ENCODE results near the gene GPR85.

GPR85 gene, protein sequence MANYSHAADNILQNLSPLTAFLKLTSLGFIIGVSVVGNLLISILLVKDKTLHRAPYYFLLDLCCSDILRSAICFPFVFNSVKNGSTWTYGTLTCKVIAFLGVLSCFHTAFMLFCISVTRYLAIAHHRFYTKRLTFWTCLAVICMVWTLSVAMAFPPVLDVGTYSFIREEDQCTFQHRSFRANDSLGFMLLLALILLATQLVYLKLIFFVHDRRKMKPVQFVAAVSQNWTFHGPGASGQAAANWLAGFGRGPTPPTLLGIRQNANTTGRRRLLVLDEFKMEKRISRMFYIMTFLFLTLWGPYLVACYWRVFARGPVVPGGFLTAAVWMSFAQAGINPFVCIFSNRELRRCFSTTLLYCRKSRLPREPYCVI

DNA sequence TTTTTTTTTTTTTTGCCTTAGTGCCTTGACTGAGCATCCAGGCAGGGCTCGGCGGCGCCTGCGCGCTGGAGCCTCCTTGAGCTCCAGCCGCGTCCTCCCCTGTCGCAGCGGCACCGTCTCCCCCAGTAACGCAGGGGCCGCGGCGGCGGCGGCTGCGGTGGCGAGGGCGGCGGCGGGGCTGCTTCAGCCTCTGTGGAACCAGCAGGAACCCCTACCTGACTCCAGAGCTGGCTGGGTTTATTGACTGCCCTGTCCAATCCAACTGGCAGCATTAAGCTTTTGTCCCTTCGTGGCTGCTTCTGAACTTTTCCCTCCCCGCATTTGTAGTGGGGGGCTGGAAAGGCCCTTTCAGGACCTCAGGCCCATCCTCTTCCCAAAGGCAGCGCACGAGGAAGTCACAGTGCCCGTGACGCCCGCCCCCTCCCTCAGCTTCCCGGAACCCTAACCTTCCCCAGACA lies at the start of gene GPR85:
Gene GPR85, minus strand, starts transcription at position 397 of the 458 bp plus-strand sequence. CDS start 2,106 bp downstream, outside the sequence.
- peak within 1 kb of the TSS; percentile 56 for H3K4me3 ChIP-seq (ENCODE audit: control insufficient read depth, low read depth, low read length)
- DNase-seq (ENCODE audit: low read depth), result no peak
- TF ChIP-seq, protein P1, sequence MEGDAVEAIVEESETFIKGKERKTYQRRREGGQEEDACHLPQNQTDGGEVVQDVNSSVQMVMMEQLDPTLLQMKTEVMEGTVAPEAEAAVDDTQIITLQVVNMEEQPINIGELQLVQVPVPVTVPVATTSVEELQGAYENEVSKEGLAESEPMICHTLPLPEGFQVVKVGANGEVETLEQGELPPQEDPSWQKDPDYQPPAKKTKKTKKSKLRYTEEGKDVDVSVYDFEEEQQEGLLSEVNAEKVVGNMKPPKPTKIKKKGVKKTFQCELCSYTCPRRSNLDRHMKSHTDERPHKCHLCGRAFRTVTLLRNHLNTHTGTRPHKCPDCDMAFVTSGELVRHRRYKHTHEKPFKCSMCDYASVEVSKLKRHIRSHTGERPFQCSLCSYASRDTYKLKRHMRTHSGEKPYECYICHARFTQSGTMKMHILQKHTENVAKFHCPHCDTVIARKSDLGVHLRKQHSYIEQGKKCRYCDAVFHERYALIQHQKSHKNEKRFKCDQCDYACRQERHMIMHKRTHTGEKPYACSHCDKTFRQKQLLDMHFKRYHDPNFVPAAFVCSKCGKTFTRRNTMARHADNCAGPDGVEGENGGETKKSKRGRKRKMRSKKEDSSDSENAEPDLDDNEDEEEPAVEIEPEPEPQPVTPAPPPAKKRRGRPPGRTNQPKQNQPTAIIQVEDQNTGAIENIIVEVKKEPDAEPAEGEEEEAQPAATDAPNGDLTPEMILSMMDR (IDR thresholded peaks at IDR 0.05; ENCODE audit: control insufficient read depth, insufficient read depth, low read depth, low read length, missing control alignments), result no peak

DNA sequence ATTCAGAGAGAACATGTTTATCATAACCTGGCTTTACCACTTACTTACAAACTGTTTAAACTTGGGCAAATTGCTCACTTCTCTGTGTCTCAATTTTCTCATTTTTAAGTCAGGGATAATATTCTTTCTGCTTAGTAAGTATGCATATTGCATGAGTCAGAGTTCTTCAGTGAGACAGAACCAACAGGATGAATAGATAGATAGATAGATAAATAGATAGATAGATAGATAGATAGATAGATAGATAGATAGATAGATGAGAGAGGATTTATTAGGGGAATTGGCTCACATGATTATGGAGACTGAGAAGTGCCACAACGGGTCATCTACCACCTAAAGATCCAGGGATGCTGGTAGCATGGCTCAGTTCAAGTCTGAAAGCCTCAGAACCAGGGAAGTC lies 47.4 kb upstream of the GPR85 start:
- H3K4me3 ChIP-seq (ENCODE audit: control insufficient read depth, low read depth, low read length), result no peak overlapping the region
- DNase-seq (ENCODE audit: low read depth), result no peak
- TF ChIP-seq, protein P1 (IDR thresholded peaks at IDR 0.05; ENCODE audit: control insufficient read depth, insufficient read depth, low read depth, low read length, missing control alignments), result no peak

DNA sequence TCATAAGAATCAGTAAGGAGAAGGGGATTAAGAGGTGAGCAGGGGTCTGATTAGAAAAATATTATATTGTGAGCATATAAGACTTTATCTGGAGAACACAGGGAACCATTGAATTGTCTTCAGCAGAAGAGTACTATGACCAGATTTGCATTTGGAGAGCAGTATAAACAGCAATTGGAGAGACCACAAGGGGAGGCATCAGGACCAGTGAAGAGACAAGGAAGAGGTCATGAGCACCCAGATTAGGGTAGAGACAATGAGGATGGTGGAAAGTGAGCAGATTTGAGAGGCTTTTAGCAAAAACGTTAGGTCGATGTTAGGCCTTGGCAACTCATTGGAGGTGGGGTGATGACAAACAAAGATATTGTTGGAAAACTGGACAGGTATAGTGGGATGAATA lies 44.7 kb upstream of the GPR85 start:
- no peak for DNase-seq (ENCODE audit: low read depth)
- H3K4me3 ChIP-seq (ENCODE audit: control insufficient read depth, low read depth, low read length), result no peak overlapping the region
- TF ChIP-seq, protein P1 (IDR thresholded peaks at IDR 0.05; ENCODE audit: control insufficient read depth, insufficient read depth, low read depth, low read length, missing control alignments), result no peak

DNA sequence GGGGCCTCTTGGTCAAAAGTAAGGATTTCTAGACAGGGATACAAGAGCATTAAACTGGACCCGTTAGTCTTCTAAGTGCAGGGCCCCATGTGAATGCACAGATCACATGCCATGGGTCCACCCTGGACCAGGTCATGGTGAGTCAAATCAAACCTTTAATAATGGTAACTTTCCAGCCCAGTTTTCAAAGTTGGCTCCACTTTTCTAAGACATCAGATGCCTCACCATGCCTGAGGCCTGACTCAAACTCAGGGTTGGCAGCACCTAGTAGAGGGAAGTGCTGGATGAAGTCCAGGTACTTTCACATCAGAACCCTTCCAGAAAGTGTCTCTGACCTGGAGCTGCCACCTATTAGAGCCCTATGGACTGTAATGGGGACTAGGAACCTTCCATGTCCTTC lies 41.4 kb upstream of the GPR85 start:
- H3K4me3 ChIP-seq (ENCODE audit: control insufficient read depth, low read depth, low read length), result no peak overlapping the region
- no peak for DNase-seq (ENCODE audit: low read depth)
- TF ChIP-seq, protein P1 (IDR thresholded peaks at IDR 0.05; ENCODE audit: control insufficient read depth, insufficient read depth, low read depth, low read length, missing control alignments), result no peak

DNA sequence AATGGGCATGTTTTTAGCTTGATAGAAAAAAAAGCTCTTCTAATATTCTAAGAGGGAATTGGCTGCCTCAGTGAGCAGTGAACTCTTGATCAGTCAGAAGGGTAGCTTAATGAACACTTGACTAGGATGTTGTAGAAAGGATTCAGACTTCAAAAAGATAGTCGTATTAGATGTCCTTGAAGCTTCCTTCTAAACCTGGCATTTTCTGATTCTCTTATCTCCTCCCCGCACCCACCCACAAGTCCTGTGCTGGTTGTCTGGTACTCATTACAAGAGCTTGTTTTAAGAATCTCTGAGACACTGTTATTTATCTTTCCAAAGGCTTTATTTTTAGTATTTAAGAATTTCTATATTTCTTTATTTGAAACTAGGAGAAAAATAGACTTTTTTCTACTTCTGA lies 39.1 kb upstream of the GPR85 start:
- no peak for DNase-seq (ENCODE audit: low read depth)
- H3K4me3 ChIP-seq (ENCODE audit: control insufficient read depth, low read depth, low read length), result no peak overlapping the region
- TF ChIP-seq, protein P1 (IDR thresholded peaks at IDR 0.05; ENCODE audit: control insufficient read depth, insufficient read depth, low read depth, low read length, missing control alignments), result no peak

DNA sequence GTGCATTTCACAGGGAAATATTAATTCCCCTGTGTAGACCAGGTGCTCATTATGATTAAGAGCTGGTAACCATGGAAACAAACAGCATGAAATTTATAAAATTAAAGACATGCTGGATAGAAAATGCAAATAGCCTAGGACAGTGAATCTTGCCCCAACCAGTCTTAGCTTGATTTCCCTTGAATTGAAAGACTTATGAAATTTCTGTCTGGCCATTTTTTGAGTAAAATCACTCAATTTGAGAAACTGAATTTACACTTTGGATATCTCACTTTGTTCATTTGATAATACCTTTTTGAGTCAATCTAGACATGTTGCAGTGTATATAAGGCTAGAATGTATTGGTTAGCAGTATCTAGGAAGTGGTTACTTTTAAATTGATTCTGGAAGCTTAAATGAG lies 36.1 kb upstream of the GPR85 start:
- H3K4me3 ChIP-seq (ENCODE audit: control insufficient read depth, low read depth, low read length), result no peak overlapping the region
- DNase-seq (ENCODE audit: low read depth), result no peak
- TF ChIP-seq, protein P1 (IDR thresholded peaks at IDR 0.05; ENCODE audit: control insufficient read depth, insufficient read depth, low read depth, low read length, missing control alignments), result no peak
